ENCODE measurements around the gene KRTAP9-6.

GRCh38 chr17:41251261-41251660, 13.9 kb upstream of the KRTAP9-6 start:
- TF ChIP-seq, protein P1, sequence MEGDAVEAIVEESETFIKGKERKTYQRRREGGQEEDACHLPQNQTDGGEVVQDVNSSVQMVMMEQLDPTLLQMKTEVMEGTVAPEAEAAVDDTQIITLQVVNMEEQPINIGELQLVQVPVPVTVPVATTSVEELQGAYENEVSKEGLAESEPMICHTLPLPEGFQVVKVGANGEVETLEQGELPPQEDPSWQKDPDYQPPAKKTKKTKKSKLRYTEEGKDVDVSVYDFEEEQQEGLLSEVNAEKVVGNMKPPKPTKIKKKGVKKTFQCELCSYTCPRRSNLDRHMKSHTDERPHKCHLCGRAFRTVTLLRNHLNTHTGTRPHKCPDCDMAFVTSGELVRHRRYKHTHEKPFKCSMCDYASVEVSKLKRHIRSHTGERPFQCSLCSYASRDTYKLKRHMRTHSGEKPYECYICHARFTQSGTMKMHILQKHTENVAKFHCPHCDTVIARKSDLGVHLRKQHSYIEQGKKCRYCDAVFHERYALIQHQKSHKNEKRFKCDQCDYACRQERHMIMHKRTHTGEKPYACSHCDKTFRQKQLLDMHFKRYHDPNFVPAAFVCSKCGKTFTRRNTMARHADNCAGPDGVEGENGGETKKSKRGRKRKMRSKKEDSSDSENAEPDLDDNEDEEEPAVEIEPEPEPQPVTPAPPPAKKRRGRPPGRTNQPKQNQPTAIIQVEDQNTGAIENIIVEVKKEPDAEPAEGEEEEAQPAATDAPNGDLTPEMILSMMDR (IDR thresholded peaks at IDR 0.05) = no peak
- TF ChIP-seq EZH2 (IDR thresholded peaks at IDR 0.05; ENCODE audit: borderline replicate concordance, insufficient read depth, low read depth, low read length, poor library complexity, severe bottlenecking) = no peak
